ENCODE data around the gene LY6G6C.

- TF ChIP-seq CTCF (conservative IDR thresholded peaks at IDR 0.05) (no peak), EZH2 (IDR thresholded peaks at IDR 0.05; ENCODE audit: low read depth) (no peak)
Measured at GRCh38 chr6:31740397-31741223, 19.1 kb upstream of the LY6G6C start.

Data from PC-9 (cell line).